Spleen (tissue), 11 donors: ENCODE results near the gene NUDT1. TPM values are rescaled to one million over a fixed set of nuclear protein-coding genes. Genes with fewer than 3 reads are reported as not detected.
"Not testable (repeated sequence)": the region's sequence is repeated elsewhere in the genome, so short reads cannot be mapped to it uniquely, and the experiment has no call there.

Source experiments
- DNase-seq: peaks from one replicate; pipeline ENCODE4 v3.0.0-alpha.2; 2020
- H3K27ac ChIP-seq, 8 donors: fragments of 200-600 bp; sonication (generic) in 7 of 8; 1 replicate in 4 of 8; 2 replicates in 4 of 8; pipeline versions ENCODE4 v1.5.0 to v1.8.0; 2016 to 2021; ENCODE audit warnings: inconsistent platforms in 4 of 8, mild to moderate bottlenecking in 4 of 8, moderate library complexity in 1 of 8
- H3K27me3 ChIP-seq, 7 donors: fragments of 200-600 bp; sonication (generic) in 6 of 7; replicated peaks in 1 of 7; 1 replicate in 4 of 7; 2 replicates in 3 of 7; pipeline versions ENCODE4 v1.5.0 to v1.8.0; 2016 to 2021; ENCODE audit warnings: inconsistent platforms in 3 of 7, mild to moderate bottlenecking in 1 of 7
- H3K36me3 ChIP-seq, 6 donors: fragments of 200-600 bp; sonication (generic) in 5 of 6; 1 replicate in 4 of 6; 2 replicates in 2 of 6; pipeline versions ENCODE4 v1.5.0 to v1.8.0; 2016 to 2021; ENCODE audit warnings: inconsistent platforms in 2 of 6
- H3K4me1 ChIP-seq, 6 donors: fragments of 200-600 bp; sonication (generic) in 5 of 6; 1 replicate in 3 of 6; 2 replicates in 3 of 6; pipeline versions ENCODE4 v1.5.0 to v1.8.0; 2016 to 2021; ENCODE audit warnings: inconsistent platforms in 3 of 6
- H3K4me3 ChIP-seq, 8 donors: fragments of 200-600 bp; sonication (generic) in 7 of 8; 1 replicate in 4 of 8; 2 replicates in 4 of 8; pipeline versions ENCODE4 v1.5.0 to v1.8.0; 2016 to 2021; ENCODE audit warnings: inconsistent platforms in 4 of 8, mild to moderate bottlenecking in 4 of 8, moderate library complexity in 2 of 8
- H3K9me3 ChIP-seq, 8 donors: fragments of 200-600 bp; sonication (generic) in 7 of 8; 1 replicate in 4 of 8; 2 replicates in 4 of 8; pipeline versions ENCODE4 v1.5.0 to v1.8.0; 2016 to 2021; ENCODE audit warnings: inconsistent platforms in 4 of 8
- CTCF ChIP-seq, 11 experiments: fragments of 200-600 bp in 7 of 11; fragments of 450-650 bp in 4 of 11; sonication (generic) in 4 of 11; IDR thresholded peaks in 8 of 11; conservative IDR thresholded peaks in 3 of 11; 1 replicate in 7 of 11; 2 replicates in 4 of 11; pipeline versions ENCODE4 v1.4.0 to v1.8.0; 2016 to 2021; ENCODE audit warnings: antibody characterized with exemption in 11 of 11, inconsistent platforms in 4 of 11, mild to moderate bottlenecking in 1 of 11
- POLR2A ChIP-seq, 3 donors: fragments of 450-650 bp; IDR thresholded peaks; one replicate each; pipeline ENCODE4 v1.5.1; 2017; ENCODE audit warnings: antibody characterized with exemption in 3 of 3, mild to moderate bottlenecking in 1 of 3
- POLR2AphosphoS5 ChIP-seq, 3 donors: sonication (generic); formaldehyde crosslinking; IDR thresholded peaks; one replicate each; pipeline ENCODE4 v1.5.1; 2017; ENCODE audit warnings: antibody characterized with exemption in 3 of 3
- WGBS, 5 donors: extraction: QIAGEN DNeasy Blood & Tissue Kit in 3 of 5; methylation state at CpG; one replicate each; pipeline versions ENCODE4 v1.1.5 to v1.1.7; 2013 to 2018; 5-methylcytosine and 5-hydroxymethylcytosine counted together
- intact Hi-C: fragments of 100-400 bp; cut with DNase I; formaldehyde crosslinking; loops from one replicate; pipeline ENCODE4 v1.15.0; 2023; ENCODE audit warnings: low total_unique reads
- polyA plus RNA-seq, 3 donors: library from polyadenylated mRNA; stranded (reverse); fragments of 200-250 nt; gene quantifications; one replicate each; pipeline ENCODE4 v1.2.1, GENCODE V29; 2013
- total RNA-seq, 7 donors: library from RNA; depleted of rRNA in 3 of 7; stranded (reverse); fragments of >200 nt in 3 of 7; fragmentation: NEBNext Ultra II Directional in 4 of 7; extraction: Animal tissue kit (Norgen Biotek cat#: 25700) in 4 of 7; gene quantifications; one replicate each; pipeline versions ENCODE4 v1.1.0 to v1.2.1, GENCODE V29; 2016 to 2021
- donor health status: healthy with polysubstance abuse.
- donor health status: DM: no; HTN: no; CAD: no; lungs with moderate emphysema.
- donor health status: DM: no; HTN: no; CAD: no.
- donor health status: Bipolar disorder and iron deficiency.
- donor health status: healthy.
- donor health status: DM: no; HTN: no; CAD: no.
- donor health status: DM: yes; HTN: yes; CAD: no.

Gene NUDT1
- total and polyA plus RNA-seq, 10 donors, result 13.7 to 69.3 (median 22.6) TPM

GRCh38 chr7:2269089-2269990, 27.3 kb downstream of the NUDT1 start:
- H3K9me3 ChIP-seq, DNase-seq, H3K27me3 ChIP-seq, H3K4me3 ChIP-seq, intact Hi-C loops: not testable (repeated sequence)
- 60 to 81% (median 70%) methylated on average over 12 to 16 of the region's 18 CpGs for WGBS, 5 donors
- peak overlapping the region in 7 of 8 donors; percentile 13 to 81 (median 66) for H3K27ac ChIP-seq
- H3K36me3 ChIP-seq, result peaks cover 0 to 78% (median 46%) of the 10 kb centered on the region in 6 donors
- H3K4me1 ChIP-seq, result peaks cover 8 to 36% (median 20%) of the 10 kb centered on the region in 6 donors
- peak in 1 of 3 donors; percentile 48 for TF ChIP-seq POLR2AphosphoS5 (IDR thresholded peaks at IDR 0.05)

- intact Hi-C loops, result no loop called here
- Histone ChIP-seq H3K9me3 (no peaks in the 10 kb centered on the region), H3K27me3 (no peaks in the 10 kb centered on the region), H3K4me3 (no peak overlapping the region), H3K27ac (peak overlapping the region in 7 of 8 donors; percentile 13 to 81 (median 66)), H3K36me3 (peaks cover 0 to 78% (median 49%) of the 10 kb centered on the region in 6 donors), H3K4me1 (peaks cover 8 to 36% (median 20%) of the 10 kb centered on the region in 6 donors)
- TF ChIP-seq POLR2A (IDR thresholded peaks at IDR 0.05), result no peak
- no peak for TF ChIP-seq CTCF (IDR thresholded peaks at IDR 0.05 in 8 of 11, conservative IDR thresholded peaks at IDR 0.05 in 3 of 11)
- TF ChIP-seq POLR2AphosphoS5 (IDR thresholded peaks at IDR 0.05), result no peak
- 67 to 87% (median 81%) methylated on average over 10 of the region's 10 CpGs for WGBS, 5 donors
- DNase-seq, result no peak
Observed at GRCh38 chr7:2269991-2270460, 28.0 kb downstream of the NUDT1 start.

- 70 to 83% (median 82%) methylated on average over 8 of the region's 8 CpGs for WGBS, 5 donors
Observed at GRCh38 chr7:2270495-2270894, 28.5 kb downstream of the NUDT1 start.

More at GRCh38 chr7:2270495-2270894, 28.5 kb downstream of the NUDT1 start:
- peaks cover 8 to 36% (median 20%) of the 10 kb centered on the region in 6 donors for H3K4me1 ChIP-seq
- no peaks in the 10 kb centered on the region for H3K27me3 ChIP-seq
- H3K4me3 ChIP-seq, result no peak overlapping the region
- TF ChIP-seq POLR2A (IDR thresholded peaks at IDR 0.05) (no peak), CTCF (IDR thresholded peaks at IDR 0.05 in 8 of 11, conservative IDR thresholded peaks at IDR 0.05 in 3 of 11) (no peak), POLR2AphosphoS5 (IDR thresholded peaks at IDR 0.05) (no peak)
- H3K36me3 ChIP-seq, result peaks cover 0 to 78% (median 51%) of the 10 kb centered on the region in 6 donors
- peak overlapping the region in 5 of 8 donors; percentile 60 to 81 (median 75) for H3K27ac ChIP-seq
- no peak for DNase-seq
- intact Hi-C loops, result no loop called here
- H3K9me3 ChIP-seq, result no peaks in the 10 kb centered on the region
